HL-60/S4 treated with retinoic acid at 250 ng/mL for 4 days and 3 days (cell line): ENCODE data around the gene EHBP1.

Experiments used
- in situ Hi-C: fragments of 300-500 bp; cut with MboI; formaldehyde crosslinking; loops from 2 replicates; pipeline ENCODE4 v1.7.0; 2022; ENCODE audit warnings: low sequenced_read_pairs

EHBP1 gene

GRCh38 chr2:62705007-62705829, at the start of gene EHBP1:
EHBP1 (plus strand) TSS chr2:62705713; CDS start chr2:62707192, 1,479 bp downstream.
- in situ Hi-C loops: no loop called here

- in situ Hi-C loops: no loop called here
Measured at GRCh38 chr2:62657783-62658182, 47.7 kb upstream of the EHBP1 start.

- in situ Hi-C loops: no loop called here
Measured at GRCh38 chr2:62658891-62659290, 46.6 kb upstream of the EHBP1 start.

DNA sequence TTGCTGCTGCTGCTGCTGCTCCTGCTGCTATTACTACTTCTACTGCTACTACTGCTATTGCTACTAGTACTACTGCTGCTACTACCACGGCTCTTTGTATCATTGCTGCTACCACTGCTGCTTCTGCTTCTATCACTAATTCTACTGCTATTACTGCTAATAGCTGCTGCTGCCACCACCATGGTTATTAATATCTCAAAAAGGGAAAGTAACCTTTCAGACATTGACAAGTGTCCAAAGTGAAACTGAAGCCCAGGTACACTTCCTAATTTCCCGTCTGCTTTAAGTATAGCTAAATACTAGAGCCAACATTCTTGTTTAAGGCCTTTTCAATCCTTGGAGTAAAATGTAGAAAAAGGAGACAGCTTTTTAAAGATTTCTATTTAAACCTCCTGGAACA, 45.4 kb upstream of the EHBP1 start:
- in situ Hi-C loops: no loop called here

- in situ Hi-C loops: no loop called here
Measured at GRCh38 chr2:62660582-62661262, 44.8 kb upstream of the EHBP1 start.

GRCh38 chr2:62661263-62661635, 44.3 kb upstream of the EHBP1 start:
- in situ Hi-C loops: no loop called here

DNA sequence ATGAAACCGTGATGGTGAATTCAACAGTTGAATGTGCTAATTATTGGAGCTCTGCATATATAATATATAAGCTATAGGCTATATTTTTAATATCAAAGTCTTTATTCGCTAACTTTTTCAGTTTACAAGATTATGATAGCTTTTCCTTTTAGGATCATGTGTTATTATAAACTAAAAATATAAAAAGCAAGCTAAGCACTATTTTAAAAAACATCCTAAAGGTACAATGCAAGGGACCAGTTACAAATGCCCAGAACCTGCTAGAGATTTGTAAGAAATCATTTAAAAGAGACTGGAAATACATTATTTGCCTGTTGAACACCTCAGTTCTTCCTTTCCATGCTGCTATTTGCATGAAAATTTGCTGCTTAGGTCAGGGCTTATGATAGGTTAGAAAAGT, 43.4 kb upstream of the EHBP1 start:
- in situ Hi-C loops: no loop called here

DNA sequence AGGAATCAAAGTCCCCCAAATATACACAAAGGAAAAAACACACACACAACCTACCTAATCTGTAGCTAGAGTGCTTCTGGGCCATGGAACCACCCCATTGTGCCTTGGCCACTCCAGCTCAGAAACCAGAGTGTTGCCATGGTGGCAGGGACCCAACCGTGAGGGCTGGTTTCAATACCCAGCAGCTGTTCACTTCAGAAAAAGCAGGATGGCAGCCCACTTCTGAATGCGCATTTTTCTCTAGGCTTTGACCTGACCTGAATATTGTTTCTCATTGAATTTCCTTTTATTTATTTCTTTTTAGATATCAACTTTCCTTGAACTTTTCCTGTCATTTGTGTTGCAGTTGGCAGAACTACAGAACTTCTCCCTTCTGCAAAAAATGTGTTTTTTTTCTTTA, 43.0 kb upstream of the EHBP1 start:
- in situ Hi-C loops: no loop called here

GRCh38 chr2:62663411-62663810, 42.1 kb upstream of the EHBP1 start:
- in situ Hi-C loops: no loop called here

DNA sequence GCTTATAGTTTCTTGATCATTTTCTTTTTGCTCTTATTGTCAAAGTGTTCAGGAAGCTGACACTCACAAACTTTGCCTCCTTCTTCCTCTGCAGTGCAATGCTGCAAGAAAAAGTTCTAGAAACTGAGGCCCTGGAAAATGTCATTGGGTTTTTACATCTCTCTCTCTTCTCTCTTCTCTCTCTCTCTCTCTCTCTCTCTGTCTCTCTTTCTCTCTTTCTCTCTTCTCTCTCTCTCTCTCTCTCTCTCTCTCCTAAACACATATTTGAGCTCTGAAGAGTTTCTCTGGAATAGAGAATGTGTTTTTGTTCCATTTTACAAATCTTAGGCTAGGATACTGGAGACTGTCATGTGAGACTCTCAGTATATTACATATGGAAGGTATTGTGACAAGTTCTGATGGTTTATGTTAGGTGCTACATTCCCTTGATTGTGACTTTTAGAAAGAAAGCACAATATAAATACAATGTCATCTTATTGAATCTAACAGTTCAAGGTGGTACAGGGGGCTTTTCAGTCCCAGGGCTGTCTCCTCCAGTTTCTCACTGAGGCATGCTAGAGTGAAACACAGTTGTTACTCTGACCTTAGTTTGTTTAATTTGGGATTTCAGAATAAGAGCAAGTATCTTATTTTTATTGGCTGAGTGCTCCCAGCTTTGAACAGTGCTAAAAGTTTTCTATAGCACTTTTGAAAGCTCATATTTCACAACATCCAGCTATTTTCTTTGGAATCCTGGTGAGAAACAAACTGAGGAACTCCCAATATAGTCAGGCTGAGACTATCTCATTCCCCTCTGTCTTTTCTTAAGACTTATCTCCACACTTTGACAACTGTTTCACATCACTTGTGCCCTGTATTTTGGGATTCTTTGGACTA, 41.4 kb upstream of the EHBP1 start:
- in situ Hi-C loops: no loop called here

DNA sequence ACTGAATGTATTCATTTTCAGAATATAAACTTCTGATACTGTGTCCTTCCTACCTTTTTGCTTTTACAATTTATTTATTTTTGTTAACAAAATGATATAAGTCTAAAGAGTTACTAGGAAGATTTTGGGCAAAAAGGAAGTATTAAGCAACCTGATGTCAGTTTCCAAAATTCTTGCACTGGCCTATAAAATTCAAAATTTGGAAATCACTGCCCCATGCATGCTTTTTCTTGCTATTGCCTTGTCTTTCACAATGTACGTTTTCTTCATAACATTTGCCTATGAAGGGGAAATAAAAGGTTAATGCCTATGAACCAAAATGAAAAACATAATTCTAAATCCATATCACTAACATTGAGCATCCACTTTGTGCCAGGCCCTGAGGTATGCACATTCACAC, 40.1 kb upstream of the EHBP1 start:
- in situ Hi-C loops: no loop called here

DNA sequence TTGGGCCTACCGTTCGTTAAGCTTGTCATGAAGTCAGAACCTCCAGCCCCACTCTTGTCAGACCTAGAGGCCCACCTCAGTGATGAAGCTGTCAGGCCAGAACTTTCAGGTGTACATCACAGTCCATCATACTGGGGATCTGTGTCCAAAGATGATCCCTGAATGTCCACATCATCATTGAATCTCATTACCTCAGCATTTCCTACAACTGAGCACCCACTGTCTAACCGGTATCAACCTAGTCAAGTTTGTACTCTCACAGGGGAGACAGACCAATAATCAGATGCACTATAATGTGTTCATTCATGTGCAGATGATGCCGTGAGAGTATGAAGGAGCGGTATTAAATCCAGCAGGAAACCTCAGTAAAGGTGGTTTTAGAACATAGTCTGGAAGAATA, 36.3 kb upstream of the EHBP1 start:
- in situ Hi-C loops: no loop called here

DNA sequence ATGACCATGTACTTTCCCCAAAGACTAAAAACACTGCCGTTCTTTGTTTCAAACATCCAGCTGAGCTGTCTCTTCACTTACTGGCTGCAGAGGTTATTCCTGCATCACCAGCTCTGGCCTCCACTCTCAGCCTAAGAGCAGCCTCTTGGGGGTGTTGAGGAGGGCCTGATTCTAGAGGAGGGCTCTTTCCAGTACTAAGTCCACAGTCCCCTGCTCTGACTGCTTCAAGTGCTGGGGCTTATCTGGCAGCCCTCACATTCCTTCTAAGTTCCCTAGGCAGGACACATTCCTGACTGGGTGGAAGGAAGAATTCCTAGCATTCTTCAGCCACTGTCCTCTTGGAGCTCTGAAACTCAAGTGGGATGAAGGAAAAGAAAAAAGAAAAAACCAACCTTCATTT, 32.9 kb upstream of the EHBP1 start:
- in situ Hi-C loops: no loop called here

- in situ Hi-C loops: no loop called here
Measured at GRCh38 chr2:62675062-62675461, 30.5 kb upstream of the EHBP1 start.

- in situ Hi-C loops: no loop called here
Measured at GRCh38 chr2:62685256-62685655, 20.3 kb upstream of the EHBP1 start.

DNA sequence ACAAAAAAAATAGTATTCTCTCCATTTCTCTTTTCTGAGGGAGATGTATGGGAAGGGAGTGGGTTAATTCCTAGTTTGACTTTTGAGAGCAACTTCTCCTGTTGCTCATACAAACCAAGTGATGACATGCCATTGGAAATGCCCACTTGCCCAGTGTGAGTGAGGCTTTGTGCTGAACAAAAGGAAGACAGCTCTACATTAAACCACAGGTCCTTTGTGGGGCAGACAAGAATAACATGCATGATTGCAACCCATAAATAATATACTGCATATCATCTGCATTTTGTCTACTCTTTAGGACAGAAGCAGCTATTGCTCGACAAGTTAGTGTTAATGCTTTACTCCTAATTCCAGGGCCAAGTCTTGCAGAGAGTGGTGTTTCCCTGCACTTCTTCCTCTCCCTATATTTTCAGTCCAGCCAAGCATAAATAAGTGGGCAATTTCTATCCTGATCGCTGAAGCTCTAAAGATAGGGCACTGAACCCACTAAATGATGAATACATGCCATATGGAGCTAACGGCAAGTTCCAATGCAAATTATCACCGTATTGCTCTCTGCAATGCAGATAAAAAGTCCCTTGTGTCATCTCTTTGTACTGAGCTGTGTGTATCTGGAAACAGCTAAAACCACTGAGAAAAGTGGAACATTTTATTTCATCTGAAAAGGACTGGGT, 19.4 kb upstream of the EHBP1 start:
- in situ Hi-C loops: no loop called here

DNA sequence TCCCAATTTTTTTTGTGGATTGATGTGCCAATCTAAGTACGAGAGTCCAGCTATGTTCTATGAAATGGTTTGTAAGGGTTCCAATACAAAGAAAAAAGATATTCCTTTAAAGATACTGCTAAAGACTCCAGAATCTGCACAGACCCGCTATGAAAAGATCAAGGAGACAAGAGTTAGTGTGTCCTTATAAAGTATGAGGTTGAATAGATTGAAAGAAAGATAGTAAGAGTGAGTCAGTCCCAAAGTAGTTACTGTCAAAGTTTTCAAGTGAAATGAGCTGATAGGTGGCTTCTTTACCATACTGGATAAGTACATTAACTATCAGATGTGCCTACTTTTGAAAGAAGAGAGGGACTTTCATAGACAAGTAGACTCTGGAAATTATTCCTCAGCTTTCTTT, 17.9 kb upstream of the EHBP1 start:
- in situ Hi-C loops: no loop called here

- in situ Hi-C loops: no loop called here
Measured at GRCh38 chr2:62688771-62689170, 16.7 kb upstream of the EHBP1 start.

GRCh38 chr2:62691186-62691585, 14.3 kb upstream of the EHBP1 start:
- in situ Hi-C loops: no loop called here

DNA sequence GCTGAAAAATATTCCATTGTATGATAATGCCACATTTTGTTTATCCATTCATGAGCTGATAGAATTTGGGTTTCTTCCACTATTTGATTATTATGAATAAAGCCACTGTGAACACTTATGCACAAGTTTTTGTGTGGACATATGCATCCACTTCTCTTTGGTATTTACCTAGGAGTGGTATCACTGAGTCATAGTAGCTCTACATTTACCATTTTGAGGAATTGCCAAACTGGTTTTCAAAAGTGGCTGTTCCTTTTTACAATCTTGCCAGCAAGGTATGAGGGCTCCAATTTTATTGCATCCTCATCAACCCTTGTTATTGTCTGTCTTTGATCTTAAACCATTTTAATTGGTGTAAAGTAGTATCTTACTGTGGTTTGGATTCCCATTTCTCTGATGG, 13.3 kb upstream of the EHBP1 start:
- in situ Hi-C loops: no loop called here

- in situ Hi-C loops: no loop called here
Measured at GRCh38 chr2:62698653-62699052, 6.9 kb upstream of the EHBP1 start.
